ENCODE data around the gene IQCE.
"Not testable (repeated sequence)": the region's sequence is repeated elsewhere in the genome, so short reads cannot be mapped to it uniquely, and the experiment has no call there.

The IQCE gene

GRCh38 chr7:2582006-2582735 is 23.4 kb downstream of the IQCE start:
- DNase-seq: no peak

GRCh38 chr7:2583798-2584580 is 25.2 kb downstream of the IQCE start:
- DNase-seq: no peak

GRCh38 chr7:2585446-2585845 is 26.7 kb downstream of the IQCE start:
- no peak for DNase-seq

- no peak for DNase-seq
Observed at GRCh38 chr7:2586326-2587020, 27.7 kb downstream of the IQCE start.

- no peak for DNase-seq
Observed at GRCh38 chr7:2587134-2587533, 28.4 kb downstream of the IQCE start.

- DNase-seq: no peak
Observed at GRCh38 chr7:2587778-2588177, 29.0 kb downstream of the IQCE start.

GRCh38 chr7:2589341-2589740 is 30.6 kb downstream of the IQCE start:
- DNase-seq: no peak

- not testable (repeated sequence) for DNase-seq
Observed at GRCh38 chr7:2589941-2590340, 31.2 kb downstream of the IQCE start.

GRCh38 chr7:2592375-2592865 is 33.6 kb downstream of the IQCE start:
- no peak for DNase-seq

GRCh38 chr7:2593036-2593727 is 34.4 kb downstream of the IQCE start:
- DNase-seq: no peak

- DNase-seq: no peak
Observed at GRCh38 chr7:2594599-2594998, 35.8 kb downstream of the IQCE start.

- DNase-seq: no peak
Observed at GRCh38 chr7:2595258-2595860, 36.6 kb downstream of the IQCE start.

GRCh38 chr7:2596464-2597272 is 37.9 kb downstream of the IQCE start:
- DNase-seq: no peak

- DNase-seq: no peak
Observed at GRCh38 chr7:2597273-2597640, 38.5 kb downstream of the IQCE start.

- no peak for DNase-seq
Observed at GRCh38 chr7:2598154-2598823, 39.5 kb downstream of the IQCE start.

- no peak for DNase-seq
Observed at GRCh38 chr7:2601065-2601464, 42.3 kb downstream of the IQCE start.

GRCh38 chr7:2601907-2602306 is 43.1 kb downstream of the IQCE start:
- no peak for DNase-seq

GRCh38 chr7:2602406-2603043 is 43.7 kb downstream of the IQCE start:
- DNase-seq: no peak

- DNase-seq: no peak
Observed at GRCh38 chr7:2603044-2603965, 44.5 kb downstream of the IQCE start.
